ENCODE measurements around the gene KCNMB1.

KCNMB1 gene

GRCh38 chr5:170333161-170333910 lies 55.8 kb downstream of the KCNMB1 start:
- H3K9me3 ChIP-seq (ENCODE audit: severe bottlenecking) = no peaks in the 10 kb centered on the region
- no peaks in the 10 kb centered on the region for H3K36me3 ChIP-seq
- DNase-seq = no peak
- H3K27me3 ChIP-seq (ENCODE audit: insufficient read depth, low read depth, severe bottlenecking) = peaks cover 82% of the 10 kb centered on the region
- no peak overlapping the region for H3K4me3 ChIP-seq (ENCODE audit: low read depth, low read length)
- TF ChIP-seq CTCF (IDR thresholded peaks at IDR 0.05; ENCODE audit: low read depth, low read length) = no peak
- no peak overlapping the region for H3K27ac ChIP-seq

- no peak overlapping the region for H3K27ac ChIP-seq
- no peak overlapping the region for H3K4me3 ChIP-seq (ENCODE audit: low read depth, low read length)
- TF ChIP-seq CTCF (IDR thresholded peaks at IDR 0.05; ENCODE audit: low read depth, low read length) = no peak
- no peaks in the 10 kb centered on the region for H3K36me3 ChIP-seq
- no peak for DNase-seq
- H3K27me3 ChIP-seq (ENCODE audit: insufficient read depth, low read depth, severe bottlenecking) = peaks cover 83% of the 10 kb centered on the region
- H3K9me3 ChIP-seq (ENCODE audit: severe bottlenecking) = no peaks in the 10 kb centered on the region
These were observed 57.1 kb downstream of the KCNMB1 start for GRCh38 chr5:170332058-170332457.

GRCh38 chr5:170330568-170331054 lies 58.6 kb downstream of the KCNMB1 start:
- no peak for DNase-seq
- H3K4me3 ChIP-seq (ENCODE audit: low read depth, low read length) = no peak overlapping the region
- no peak overlapping the region for H3K27ac ChIP-seq
- TF ChIP-seq CTCF (IDR thresholded peaks at IDR 0.05; ENCODE audit: low read depth, low read length) = no peak
- H3K9me3 ChIP-seq (ENCODE audit: severe bottlenecking) = no peaks in the 10 kb centered on the region
- no peaks in the 10 kb centered on the region for H3K36me3 ChIP-seq
- H3K27me3 ChIP-seq (ENCODE audit: insufficient read depth, low read depth, severe bottlenecking) = peaks cover 83% of the 10 kb centered on the region

- Histone ChIP-seq H3K27ac (no peak overlapping the region), H3K9me3 (ENCODE audit: severe bottlenecking) (no peaks in the 10 kb centered on the region), H3K36me3 (no peaks in the 10 kb centered on the region), H3K4me3 (ENCODE audit: low read depth, low read length) (no peak overlapping the region), H3K27me3 (ENCODE audit: insufficient read depth, low read depth, severe bottlenecking) (peaks cover 79% of the 10 kb centered on the region)
- DNase-seq = no peak
- no peak for TF ChIP-seq CTCF (IDR thresholded peaks at IDR 0.05; ENCODE audit: low read depth, low read length)
These were observed 59.6 kb downstream of the KCNMB1 start for GRCh38 chr5:170329524-170329923.

- H3K36me3 ChIP-seq = no peaks in the 10 kb centered on the region
- no peak overlapping the region for H3K27ac ChIP-seq
- H3K4me3 ChIP-seq (ENCODE audit: low read depth, low read length) = no peak overlapping the region
- no peak for DNase-seq
- H3K9me3 ChIP-seq (ENCODE audit: severe bottlenecking) = no peaks in the 10 kb centered on the region
- TF ChIP-seq CTCF (IDR thresholded peaks at IDR 0.05; ENCODE audit: low read depth, low read length) = no peak
- peaks cover 80% of the 10 kb centered on the region for H3K27me3 ChIP-seq (ENCODE audit: insufficient read depth, low read depth, severe bottlenecking)
These were observed 61.3 kb downstream of the KCNMB1 start for GRCh38 chr5:170327829-170328228.

- peaks cover 79% of the 10 kb centered on the region for H3K27me3 ChIP-seq (ENCODE audit: insufficient read depth, low read depth, severe bottlenecking)
- no peak overlapping the region for H3K4me3 ChIP-seq (ENCODE audit: low read depth, low read length)
- H3K36me3 ChIP-seq = no peaks in the 10 kb centered on the region
- no peak overlapping the region for H3K27ac ChIP-seq
- no peak for TF ChIP-seq CTCF (IDR thresholded peaks at IDR 0.05; ENCODE audit: low read depth, low read length)
- no peak for DNase-seq
- no peaks in the 10 kb centered on the region for H3K9me3 ChIP-seq (ENCODE audit: severe bottlenecking)
These were observed 62.0 kb downstream of the KCNMB1 start for GRCh38 chr5:170327168-170327567.

Data from WERI-Rb-1 (cell line).